Loucy (cell line): ENCODE data around the gene FOXJ3.

ENCODE experiments used
- H2AFZ ChIP-seq: fragments of 200-600 bp; sonication (generic); 2 replicates; pipeline ENCODE4 v1.6.0; 2016; ENCODE audit warnings: antibody characterized with exemption, mild to moderate bottlenecking, low read length, moderate library complexity
- H3F3A ChIP-seq: fragments of 200-600 bp; 2 replicates; pipeline ENCODE4 v1.6.0; 2016; ENCODE audit warnings: antibody characterized with exemption, low read depth, mild to moderate bottlenecking
- H3K27me3 ChIP-seq: fragments of 200-600 bp; sonication (generic); 2 replicates; pipeline ENCODE4 v1.6.1; 2014; ENCODE audit warnings: low read length, mild to moderate bottlenecking; ENCODE audit not compliant: insufficient read depth, poor library complexity, severe bottlenecking
- H3K36me3 ChIP-seq: fragments of 200-600 bp; sonication (generic); 2 replicates; pipeline ENCODE4 v1.6.1; 2016; ENCODE audit warnings: low read length; ENCODE audit not compliant: insufficient read depth
- H3K4me1 ChIP-seq: fragments of 200-600 bp; sonication (generic); 2 replicates; pipeline ENCODE4 v1.5.1; 2014; ENCODE audit warnings: low read length, mild to moderate bottlenecking; ENCODE audit not compliant: insufficient read depth, poor library complexity, severe bottlenecking
- H3K4me2 ChIP-seq: fragments of 200-600 bp; sonication (generic); 2 replicates; pipeline ENCODE4 v1.6.0; 2014; ENCODE audit warnings: antibody characterized with exemption, low read length, low read depth, mild to moderate bottlenecking; ENCODE audit not compliant: poor library complexity, severe bottlenecking
- H3K4me3 ChIP-seq: fragments of 200-600 bp; sonication (generic); 2 replicates; pipeline ENCODE4 v1.5.1; 2014; ENCODE audit warnings: low read length, mild to moderate bottlenecking, mixed read lengths; ENCODE audit not compliant: poor library complexity, severe bottlenecking
- H3K79me2 ChIP-seq: fragments of 200-600 bp; sonication (generic); 2 replicates; pipeline ENCODE4 v1.6.1; 2014; ENCODE audit warnings: low read length; ENCODE audit not compliant: insufficient read depth
- H3K9ac ChIP-seq: fragments of 200-600 bp; sonication (generic); 2 replicates; pipeline ENCODE4 v1.6.0; 2014; ENCODE audit warnings: mild to moderate bottlenecking, low read depth, low read length, moderate library complexity; ENCODE audit not compliant: poor library complexity, severe bottlenecking
- H3K9me2 ChIP-seq: fragments of 200-600 bp; sonication (generic); replicated peaks from 2 replicates; pipeline ENCODE4 v1.6.1; 2016; ENCODE audit warnings: low read depth, low read length, mixed read lengths
- H3K9me3 ChIP-seq: fragments of 200-600 bp; sonication (generic); 2 replicates; pipeline ENCODE4 v1.6.1; 2014; ENCODE audit warnings: mild to moderate bottlenecking, antibody characterized with exemption, low read length, low read depth; ENCODE audit not compliant: insufficient read depth
- H4K20me1 ChIP-seq: fragments of 200-600 bp; sonication (generic); 2 replicates; pipeline ENCODE4 v1.6.0; 2014; ENCODE audit warnings: antibody characterized with exemption, low read length, mild to moderate bottlenecking; ENCODE audit not compliant: insufficient read depth, poor library complexity, severe bottlenecking
- EZH2phosphoT487 ChIP-seq: fragments of 200-600 bp; IDR thresholded peaks from 2 replicates; pipeline ENCODE4 v1.6.1; 2018; ENCODE audit warnings: antibody characterized with exemption, mild to moderate bottlenecking, moderate library complexity, borderline replicate concordance
- TF ChIP-seq, protein P1 (sequence below): fragments of 200-600 bp; sonication (generic); conservative IDR thresholded peaks from 2 replicates; pipeline ENCODE4 v1.5.1; 2014; ENCODE audit warnings: mild to moderate bottlenecking, antibody characterized with exemption, low read length

The FOXJ3 gene

GRCh38 chr1:42172381-42173133 is 162.5 kb downstream of the FOXJ3 start:
- Histone ChIP-seq H3K9me3 (no peaks in the 10 kb centered on the region), H2AFZ (no peak overlapping the region), H3K27me3 (no peaks in the 10 kb centered on the region), H3K36me3 (no peaks in the 10 kb centered on the region), H3K9me2 (no peaks in the 10 kb centered on the region), H3K4me1 (no peaks in the 10 kb centered on the region), H3F3A (no peaks in the 10 kb centered on the region), H3K9ac (no peak overlapping the region), H3K4me3 (no peak overlapping the region), H3K79me2 (no peaks in the 10 kb centered on the region), H4K20me1 (no peaks in the 10 kb centered on the region), H3K4me2 (no peak overlapping the region)
- TF ChIP-seq, protein P1, sequence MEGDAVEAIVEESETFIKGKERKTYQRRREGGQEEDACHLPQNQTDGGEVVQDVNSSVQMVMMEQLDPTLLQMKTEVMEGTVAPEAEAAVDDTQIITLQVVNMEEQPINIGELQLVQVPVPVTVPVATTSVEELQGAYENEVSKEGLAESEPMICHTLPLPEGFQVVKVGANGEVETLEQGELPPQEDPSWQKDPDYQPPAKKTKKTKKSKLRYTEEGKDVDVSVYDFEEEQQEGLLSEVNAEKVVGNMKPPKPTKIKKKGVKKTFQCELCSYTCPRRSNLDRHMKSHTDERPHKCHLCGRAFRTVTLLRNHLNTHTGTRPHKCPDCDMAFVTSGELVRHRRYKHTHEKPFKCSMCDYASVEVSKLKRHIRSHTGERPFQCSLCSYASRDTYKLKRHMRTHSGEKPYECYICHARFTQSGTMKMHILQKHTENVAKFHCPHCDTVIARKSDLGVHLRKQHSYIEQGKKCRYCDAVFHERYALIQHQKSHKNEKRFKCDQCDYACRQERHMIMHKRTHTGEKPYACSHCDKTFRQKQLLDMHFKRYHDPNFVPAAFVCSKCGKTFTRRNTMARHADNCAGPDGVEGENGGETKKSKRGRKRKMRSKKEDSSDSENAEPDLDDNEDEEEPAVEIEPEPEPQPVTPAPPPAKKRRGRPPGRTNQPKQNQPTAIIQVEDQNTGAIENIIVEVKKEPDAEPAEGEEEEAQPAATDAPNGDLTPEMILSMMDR: no peak
- TF ChIP-seq EZH2phosphoT487: no peak

GRCh38 chr1:42171679-42172266 is 163.3 kb downstream of the FOXJ3 start:
- Histone ChIP-seq H3K4me3 (no peak overlapping the region), H3K9me3 (no peaks in the 10 kb centered on the region)

DNA sequence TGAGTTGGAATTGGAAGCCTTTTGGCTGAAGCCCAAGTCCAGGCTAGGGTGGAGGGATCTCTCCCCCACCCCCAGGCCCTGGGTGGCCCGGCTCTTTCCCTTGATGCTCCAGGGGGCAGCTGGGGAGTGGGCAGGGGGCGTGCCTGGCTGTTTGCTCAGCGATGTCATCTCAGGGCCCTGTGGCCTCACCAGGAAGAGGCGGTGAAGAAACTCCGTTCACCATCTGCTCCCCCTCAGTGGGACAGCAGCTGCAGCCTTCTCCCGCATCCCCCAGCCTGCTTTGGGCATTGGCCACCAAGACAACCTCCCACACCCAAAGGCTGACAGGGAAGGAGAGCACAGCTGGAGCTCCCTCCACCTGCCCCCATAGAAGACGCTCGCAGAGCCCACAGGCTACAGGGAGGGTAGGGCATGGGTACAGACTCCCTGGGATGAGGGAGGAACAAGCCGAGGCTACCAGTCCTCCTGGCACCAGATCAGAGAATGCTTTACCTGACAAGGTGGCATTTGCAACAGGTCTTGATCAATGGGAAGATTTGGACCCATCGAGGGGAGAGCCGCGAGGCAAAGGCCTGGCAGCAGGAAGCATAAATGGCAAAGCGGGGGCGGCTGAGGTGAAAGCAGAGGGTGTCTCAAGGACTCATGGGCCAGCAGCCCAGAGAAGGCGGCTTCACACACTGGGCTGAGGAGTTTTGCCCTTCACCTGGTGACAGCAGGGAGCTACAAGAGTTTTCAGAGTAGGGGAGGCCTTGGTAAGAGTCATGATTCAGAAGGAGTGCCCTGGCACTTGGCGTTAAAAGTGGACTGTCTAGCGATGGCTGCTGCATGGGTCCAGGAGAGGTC is 164.0 kb downstream of the FOXJ3 start:
- no peak overlapping the region for H2AFZ ChIP-seq
- no peak for TF ChIP-seq EZH2phosphoT487
- TF ChIP-seq, protein P1: no peak
- no peak overlapping the region for H3K4me3 ChIP-seq
- no peaks in the 10 kb centered on the region for H3K9me2 ChIP-seq
- H3K27me3 ChIP-seq: no peaks in the 10 kb centered on the region
- no peaks in the 10 kb centered on the region for H3K9me3 ChIP-seq
- H3F3A ChIP-seq: no peaks in the 10 kb centered on the region
- H3K79me2 ChIP-seq: no peaks in the 10 kb centered on the region
- no peaks in the 10 kb centered on the region for H4K20me1 ChIP-seq
- H3K4me1 ChIP-seq: no peaks in the 10 kb centered on the region
- H3K36me3 ChIP-seq: no peaks in the 10 kb centered on the region
- H3K9ac ChIP-seq: no peak overlapping the region
- no peak overlapping the region for H3K4me2 ChIP-seq

More at GRCh38 chr1:42171679-42172266, 163.3 kb downstream of the FOXJ3 start:
- Histone ChIP-seq H4K20me1 (no peaks in the 10 kb centered on the region), H3K27me3 (no peaks in the 10 kb centered on the region), H3K9me2 (no peaks in the 10 kb centered on the region), H2AFZ (no peak overlapping the region), H3K4me1 (no peaks in the 10 kb centered on the region), H3K9ac (no peak overlapping the region), H3K4me2 (no peak overlapping the region), H3K79me2 (no peaks in the 10 kb centered on the region), H3F3A (no peaks in the 10 kb centered on the region), H3K36me3 (no peaks in the 10 kb centered on the region)
- TF ChIP-seq, protein P1: no peak
- TF ChIP-seq EZH2phosphoT487: no peak
